Left ventricle myocardium inferior (tissue), 1 donor: ENCODE measurements around the gene CFAP61. TPM values are rescaled to one million over a fixed set of nuclear protein-coding genes. Genes with fewer than 3 reads are reported as not detected.

Experiments used
- DNase-seq: peaks from one replicate; pipeline ENCODE4 v3.0.0-alpha.2; 2020
- H3K27ac ChIP-seq: fragments of 200-600 bp; replicated peaks from 2 replicates; pipeline ENCODE4 v1.8.0; 2021
- H3K27me3 ChIP-seq: fragments of 200-600 bp; 2 replicates; pipeline ENCODE4 v1.8.0; 2021; ENCODE audit warnings: low read depth
- H3K36me3 ChIP-seq: fragments of 200-600 bp; 2 replicates; pipeline ENCODE4 v1.8.0; 2021
- H3K4me1 ChIP-seq: fragments of 200-600 bp; 2 replicates; pipeline ENCODE4 v1.8.0; 2021
- H3K4me3 ChIP-seq: fragments of 200-600 bp; 2 replicates; pipeline ENCODE4 v1.8.0; 2021; ENCODE audit warnings: mild to moderate bottlenecking, moderate library complexity
- H3K9me3 ChIP-seq: fragments of 200-600 bp; replicated peaks from 2 replicates; pipeline ENCODE4 v1.8.0; 2021
- intact Hi-C: fragments of 100-400 bp; cut with micrococcal nuclease; formaldehyde crosslinking; loops from one replicate; pipeline ENCODE4 v1.11.0; 2022
- total RNA-seq: library from RNA; stranded (reverse); fragmentation: NEBNext Ultra II Directional; extraction: Animal tissue kit (Norgen Biotek cat#: 25700); gene quantifications from one replicate; pipeline ENCODE4 v1.2.1, GENCODE V29; 2021
- TF ChIP-seq, protein P1 (sequence below): fragments of 200-600 bp; IDR thresholded peaks from 2 replicates; pipeline ENCODE4 v1.8.0; 2021; ENCODE audit warnings: antibody characterized with exemption, mild to moderate bottlenecking, borderline replicate concordance
- donor health status: DM: no; HTN: yes; CAD: no; lungs with severe emphysema.

CFAP61 gene
- total RNA-seq, 1 donor from 2014 or later: 54.8 TPM

DNA sequence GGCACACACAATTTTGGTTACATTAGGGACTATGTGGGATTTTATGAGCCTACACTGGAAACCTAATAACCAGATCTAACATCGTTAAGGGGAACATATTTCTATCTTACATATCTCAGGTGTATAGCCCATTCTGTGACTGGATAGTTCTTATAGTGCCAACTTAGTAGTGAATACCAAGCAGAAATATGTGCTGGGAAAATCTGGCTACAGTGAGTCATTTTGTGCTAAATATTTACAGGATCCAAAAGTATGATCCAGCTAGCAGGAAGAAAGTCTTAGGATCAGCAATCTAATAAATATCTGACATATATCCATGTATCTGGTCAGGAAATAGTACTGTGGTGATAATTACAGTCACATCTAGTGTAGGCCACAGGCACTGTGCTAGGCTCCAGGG is 221.0 kb downstream of the CFAP61 start:
- intact Hi-C loops: no loop called here
- no peak for DNase-seq
- H3K4me3 ChIP-seq: no peak overlapping the region
- H3K36me3 ChIP-seq: no peaks in the 10 kb centered on the region
- no peak overlapping the region for H3K27ac ChIP-seq
- no peaks in the 10 kb centered on the region for H3K27me3 ChIP-seq
- H3K9me3 ChIP-seq: no peaks in the 10 kb centered on the region
- TF ChIP-seq, protein P1, sequence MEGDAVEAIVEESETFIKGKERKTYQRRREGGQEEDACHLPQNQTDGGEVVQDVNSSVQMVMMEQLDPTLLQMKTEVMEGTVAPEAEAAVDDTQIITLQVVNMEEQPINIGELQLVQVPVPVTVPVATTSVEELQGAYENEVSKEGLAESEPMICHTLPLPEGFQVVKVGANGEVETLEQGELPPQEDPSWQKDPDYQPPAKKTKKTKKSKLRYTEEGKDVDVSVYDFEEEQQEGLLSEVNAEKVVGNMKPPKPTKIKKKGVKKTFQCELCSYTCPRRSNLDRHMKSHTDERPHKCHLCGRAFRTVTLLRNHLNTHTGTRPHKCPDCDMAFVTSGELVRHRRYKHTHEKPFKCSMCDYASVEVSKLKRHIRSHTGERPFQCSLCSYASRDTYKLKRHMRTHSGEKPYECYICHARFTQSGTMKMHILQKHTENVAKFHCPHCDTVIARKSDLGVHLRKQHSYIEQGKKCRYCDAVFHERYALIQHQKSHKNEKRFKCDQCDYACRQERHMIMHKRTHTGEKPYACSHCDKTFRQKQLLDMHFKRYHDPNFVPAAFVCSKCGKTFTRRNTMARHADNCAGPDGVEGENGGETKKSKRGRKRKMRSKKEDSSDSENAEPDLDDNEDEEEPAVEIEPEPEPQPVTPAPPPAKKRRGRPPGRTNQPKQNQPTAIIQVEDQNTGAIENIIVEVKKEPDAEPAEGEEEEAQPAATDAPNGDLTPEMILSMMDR: no peak
- peaks cover 14% of the 10 kb centered on the region for H3K4me1 ChIP-seq

DNA sequence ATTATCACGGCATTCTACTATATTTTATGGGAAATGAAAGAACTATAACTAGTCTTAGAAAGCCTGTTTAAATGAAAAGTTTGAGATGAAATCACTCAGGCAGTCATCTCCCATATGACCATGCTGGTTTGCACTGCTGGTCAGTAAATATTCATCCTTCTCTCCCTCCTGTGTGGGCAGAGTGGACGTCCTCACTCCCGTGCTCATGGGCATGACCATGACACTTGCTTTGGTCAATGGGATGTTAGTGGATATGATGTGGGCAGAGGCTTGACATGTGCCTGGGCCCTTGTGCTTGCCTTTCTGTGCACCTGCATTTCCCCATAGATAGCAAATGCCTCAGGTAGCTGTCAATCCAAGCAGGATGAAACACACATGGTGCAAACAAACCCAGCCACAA is 222.5 kb downstream of the CFAP61 start:
- no peak for DNase-seq
- Histone ChIP-seq H3K27me3 (no peaks in the 10 kb centered on the region), H3K27ac (no peak overlapping the region), H3K4me3 (no peak overlapping the region), H3K4me1 (peaks cover 14% of the 10 kb centered on the region), H3K36me3 (no peaks in the 10 kb centered on the region), H3K9me3 (no peaks in the 10 kb centered on the region)
- TF ChIP-seq, protein P1: no peak
- intact Hi-C loops: no loop called here

DNA sequence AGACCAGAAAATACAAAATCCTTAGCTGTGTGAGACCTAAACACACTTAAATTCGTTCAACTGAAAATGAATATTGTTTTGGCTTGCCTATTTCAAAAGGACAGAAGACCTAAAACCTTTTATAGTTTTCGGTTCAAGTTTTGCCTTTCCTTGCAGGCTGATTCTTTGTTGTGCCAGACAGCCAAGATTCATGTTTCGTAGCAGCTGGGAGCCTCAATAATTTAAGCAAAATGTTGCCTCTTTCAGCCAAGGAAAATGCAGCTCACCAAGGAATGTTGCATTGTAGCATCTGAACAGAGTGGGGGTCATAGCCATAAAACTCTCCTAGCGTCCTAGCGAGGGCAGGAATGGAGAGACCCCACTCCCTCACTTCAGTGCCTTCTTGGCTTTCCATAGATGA is 223.3 kb downstream of the CFAP61 start:
- intact Hi-C loops: no loop called here
- H3K27ac ChIP-seq: no peak overlapping the region
- peaks cover 14% of the 10 kb centered on the region for H3K4me1 ChIP-seq
- TF ChIP-seq, protein P1: no peak
- H3K36me3 ChIP-seq: no peaks in the 10 kb centered on the region
- no peaks in the 10 kb centered on the region for H3K27me3 ChIP-seq
- H3K9me3 ChIP-seq: peaks cover 6% of the 10 kb centered on the region
- no peak overlapping the region for H3K4me3 ChIP-seq
- no peak for DNase-seq

DNA sequence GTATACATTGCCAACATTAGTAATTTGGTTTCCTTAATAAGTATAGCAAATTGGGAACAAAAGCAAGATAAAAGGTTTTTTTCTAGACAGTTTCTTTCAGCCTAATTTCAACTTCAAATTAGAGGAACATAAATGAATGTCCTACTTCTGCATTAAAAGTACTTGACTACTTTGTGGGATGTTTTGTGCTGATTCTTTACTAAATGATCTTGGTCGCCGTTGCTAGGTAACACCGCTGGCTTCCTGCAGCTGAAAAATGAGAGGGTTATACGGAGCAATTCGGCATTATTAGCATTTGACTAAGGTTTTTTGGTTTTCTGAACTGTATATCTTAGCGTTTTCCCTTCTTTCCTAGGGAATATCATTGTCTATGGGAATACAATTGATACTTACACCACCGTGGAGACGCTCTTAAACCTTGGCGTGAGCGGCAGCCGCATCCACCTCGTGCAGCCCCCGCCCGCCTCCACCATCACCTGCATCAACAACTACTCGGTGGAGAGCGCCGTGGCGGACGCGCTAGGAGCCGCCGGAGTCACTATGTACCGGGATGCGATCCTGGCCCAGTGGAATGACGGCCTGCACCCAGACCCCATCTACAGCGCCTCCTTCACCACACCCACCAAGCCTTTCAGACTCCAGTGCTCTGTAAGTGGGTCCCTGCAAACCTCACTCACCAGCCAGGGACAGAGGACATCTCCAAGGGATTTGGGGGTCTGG is 224.6 kb downstream of the CFAP61 start:
- no peak overlapping the region for H3K4me3 ChIP-seq
- no peak for DNase-seq

DNA sequence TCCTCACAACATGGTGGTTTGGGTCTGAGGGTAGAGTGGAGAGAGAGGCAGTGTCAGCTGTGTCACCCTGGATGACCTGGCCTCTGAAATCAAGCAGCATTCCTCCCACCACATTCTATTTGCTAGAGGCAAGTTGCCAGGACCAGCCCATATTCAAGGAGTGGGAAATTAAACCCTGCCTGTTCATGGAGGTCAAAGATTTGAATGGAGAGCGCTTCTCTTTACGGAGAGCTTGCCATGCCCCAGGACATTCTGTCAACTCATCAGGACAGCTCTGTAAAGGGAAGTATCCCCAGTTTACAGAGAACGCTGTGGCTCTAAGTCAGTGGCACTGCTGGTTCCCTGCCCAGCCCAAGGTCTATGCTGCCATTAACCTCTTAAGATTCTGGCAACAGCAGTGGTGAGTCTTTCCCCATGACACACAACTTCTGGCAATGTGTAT is 225.6 kb downstream of the CFAP61 start:
- no peaks in the 10 kb centered on the region for H3K36me3 ChIP-seq
- H3K4me3 ChIP-seq: no peak overlapping the region
- H3K27ac ChIP-seq: peak overlapping the region; percentile 81
- H3K4me1 ChIP-seq: peaks cover 14% of the 10 kb centered on the region
- no peaks in the 10 kb centered on the region for H3K27me3 ChIP-seq
- intact Hi-C loops: no loop called here
- TF ChIP-seq, protein P1: no peak
- H3K9me3 ChIP-seq: peaks cover 8% of the 10 kb centered on the region
- peak; percentile 34 for DNase-seq

More for the DNA sequence above, 224.6 kb downstream of the CFAP61 start:
- Histone ChIP-seq H3K9me3 (peaks cover 8% of the 10 kb centered on the region), H3K27ac (peak overlapping the region; percentile 81), H3K36me3 (no peaks in the 10 kb centered on the region), H3K27me3 (no peaks in the 10 kb centered on the region), H3K4me1 (peaks cover 14% of the 10 kb centered on the region)
- TF ChIP-seq, protein P1: no peak
- intact Hi-C loops: no loop called here
